ENCODE measurements around the gene PIK3R3.

DNA sequence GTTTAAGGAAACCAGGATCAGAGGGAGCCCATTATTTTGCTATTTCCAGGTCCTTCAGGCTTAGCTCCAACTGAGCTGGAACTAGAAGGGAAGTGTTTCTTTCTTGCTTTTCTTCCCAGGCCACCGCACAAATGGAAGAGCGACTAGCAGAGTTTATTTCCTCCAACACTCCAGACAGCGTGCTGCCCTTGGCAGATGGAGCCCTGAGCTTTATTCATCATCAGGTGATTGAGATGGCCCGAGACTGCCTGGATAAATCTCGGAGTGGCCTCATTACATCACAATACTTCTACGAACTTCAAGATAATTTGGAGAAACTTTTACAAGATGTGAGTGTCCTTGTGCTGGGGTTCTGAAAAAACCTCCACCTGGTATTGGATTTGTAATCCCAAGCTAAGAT lies 121.8 kb downstream of the PIK3R3 start:
- TF ChIP-seq RNF2 (IDR thresholded peaks at IDR 0.05), result no peak
- no peak for TF ChIP-seq ARNT (IDR thresholded peaks at IDR 0.05)
- no peak for TF ChIP-seq BRD4 (IDR thresholded peaks at IDR 0.05)
- no peak for TF ChIP-seq MYBL2 (IDR thresholded peaks at IDR 0.05; ENCODE audit: low read depth)
- TF ChIP-seq MYBL2 (CRISPR knock-in tag; IDR thresholded peaks at IDR 0.05; ENCODE audit: borderline replicate concordance), result no peak
- no peak for TF ChIP-seq POLR2AphosphoS2 (IDR thresholded peaks at IDR 0.05; ENCODE audit: low read length)
- TF ChIP-seq ZNF263 (CRISPR knock-in tag; IDR thresholded peaks at IDR 0.05; ENCODE audit: borderline replicate concordance), result no peak
- no peak for TF ChIP-seq RBBP5 (IDR thresholded peaks at IDR 0.05; ENCODE audit: borderline replicate concordance, insufficient read depth, low read length, poor library complexity, severe bottlenecking)
- TF ChIP-seq RAD51 (IDR thresholded peaks at IDR 0.05; ENCODE audit: borderline replicate concordance, low read depth), result no peak
- TF ChIP-seq, protein P1, sequence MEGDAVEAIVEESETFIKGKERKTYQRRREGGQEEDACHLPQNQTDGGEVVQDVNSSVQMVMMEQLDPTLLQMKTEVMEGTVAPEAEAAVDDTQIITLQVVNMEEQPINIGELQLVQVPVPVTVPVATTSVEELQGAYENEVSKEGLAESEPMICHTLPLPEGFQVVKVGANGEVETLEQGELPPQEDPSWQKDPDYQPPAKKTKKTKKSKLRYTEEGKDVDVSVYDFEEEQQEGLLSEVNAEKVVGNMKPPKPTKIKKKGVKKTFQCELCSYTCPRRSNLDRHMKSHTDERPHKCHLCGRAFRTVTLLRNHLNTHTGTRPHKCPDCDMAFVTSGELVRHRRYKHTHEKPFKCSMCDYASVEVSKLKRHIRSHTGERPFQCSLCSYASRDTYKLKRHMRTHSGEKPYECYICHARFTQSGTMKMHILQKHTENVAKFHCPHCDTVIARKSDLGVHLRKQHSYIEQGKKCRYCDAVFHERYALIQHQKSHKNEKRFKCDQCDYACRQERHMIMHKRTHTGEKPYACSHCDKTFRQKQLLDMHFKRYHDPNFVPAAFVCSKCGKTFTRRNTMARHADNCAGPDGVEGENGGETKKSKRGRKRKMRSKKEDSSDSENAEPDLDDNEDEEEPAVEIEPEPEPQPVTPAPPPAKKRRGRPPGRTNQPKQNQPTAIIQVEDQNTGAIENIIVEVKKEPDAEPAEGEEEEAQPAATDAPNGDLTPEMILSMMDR (IDR thresholded peaks at IDR 0.05 in 2 of 3, conservative IDR thresholded peaks at IDR 0.05 in 1 of 3; ENCODE audit: insufficient read depth in 2 of 3, low read depth in 1 of 3, low read length in 3 of 3), result no peak
- no peak for TF ChIP-seq PHF20 (IDR thresholded peaks at IDR 0.05; ENCODE audit: partially characterized antibody)
- no peak for TF ChIP-seq SMARCB1 (IDR thresholded peaks at IDR 0.05; ENCODE audit: insufficient read length, low read depth)
- TF ChIP-seq, protein P2, sequence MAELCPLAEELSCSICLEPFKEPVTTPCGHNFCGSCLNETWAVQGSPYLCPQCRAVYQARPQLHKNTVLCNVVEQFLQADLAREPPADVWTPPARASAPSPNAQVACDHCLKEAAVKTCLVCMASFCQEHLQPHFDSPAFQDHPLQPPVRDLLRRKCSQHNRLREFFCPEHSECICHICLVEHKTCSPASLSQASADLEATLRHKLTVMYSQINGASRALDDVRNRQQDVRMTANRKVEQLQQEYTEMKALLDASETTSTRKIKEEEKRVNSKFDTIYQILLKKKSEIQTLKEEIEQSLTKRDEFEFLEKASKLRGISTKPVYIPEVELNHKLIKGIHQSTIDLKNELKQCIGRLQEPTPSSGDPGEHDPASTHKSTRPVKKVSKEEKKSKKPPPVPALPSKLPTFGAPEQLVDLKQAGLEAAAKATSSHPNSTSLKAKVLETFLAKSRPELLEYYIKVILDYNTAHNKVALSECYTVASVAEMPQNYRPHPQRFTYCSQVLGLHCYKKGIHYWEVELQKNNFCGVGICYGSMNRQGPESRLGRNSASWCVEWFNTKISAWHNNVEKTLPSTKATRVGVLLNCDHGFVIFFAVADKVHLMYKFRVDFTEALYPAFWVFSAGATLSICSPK (IDR thresholded peaks at IDR 0.05; ENCODE audit: borderline replicate concordance), result no peak
- TF ChIP-seq SP1 (CRISPR knock-in tag; IDR thresholded peaks at IDR 0.05), result no peak

Measured in K562 (cell line).